Astrocyte (in vitro differentiated cells and primary cell): ENCODE data around the gene PTPN4. TPM values are rescaled to one million over a fixed set of nuclear protein-coding genes. Genes with fewer than 3 reads are reported as not detected.

Experiments
- DNase-seq: peaks from one replicate; pipeline ENCODE4 v3.0.0-alpha.2; 2010; ENCODE audit warnings: low read depth
- FAIRE-seq: peaks from 2 replicates; lab custom pipeline; 2011; peaks lifted over from hg19 to GRCh38; lab: Jason Lieb, UNC
- H2AFZ ChIP-seq: 2 replicates; pipeline ENCODE4 v1.6.0; 2012; ENCODE audit warnings: low read depth, low read length, inconsistent platforms
- H3K27ac ChIP-seq: 2 replicates; pipeline ENCODE4 v1.5.1; 2011; ENCODE audit warnings: low read depth, low read length, inconsistent platforms
- H3K27me3 ChIP-seq: 2 replicates; pipeline ENCODE4 v1.6.0; 2011; ENCODE audit warnings: low read length, inconsistent platforms; ENCODE audit not compliant: insufficient read depth
- H3K36me3 ChIP-seq: 2 replicates; pipeline ENCODE4 v1.5.1; 2011; ENCODE audit warnings: low read length, inconsistent platforms; ENCODE audit not compliant: insufficient read depth
- H3K4me1 ChIP-seq: 2 replicates; pipeline ENCODE4 v1.5.1; 2011; ENCODE audit warnings: low read length, inconsistent platforms; ENCODE audit not compliant: insufficient read depth
- H3K4me2 ChIP-seq: 2 replicates; pipeline ENCODE4 v1.6.0; 2012; ENCODE audit warnings: low read length, inconsistent platforms
- H3K4me3 ChIP-seq: 2 replicates; pipeline ENCODE4 v1.5.1; 2011; ENCODE audit warnings: low read depth, mild to moderate bottlenecking, low read length, inconsistent platforms; ENCODE audit not compliant: insufficient read depth
- H3K79me2 ChIP-seq: 2 replicates; pipeline ENCODE4 v1.6.0; 2012; ENCODE audit warnings: mild to moderate bottlenecking, low read length, inconsistent platforms; ENCODE audit not compliant: insufficient read depth
- H3K9ac ChIP-seq: 2 replicates; pipeline ENCODE4 v1.6.0; 2012; ENCODE audit warnings: mild to moderate bottlenecking, low read length, inconsistent platforms
- H3K9me3 ChIP-seq: 2 replicates; pipeline ENCODE4 v1.5.1; 2012; ENCODE audit warnings: low read depth, mild to moderate bottlenecking, low read length, inconsistent platforms; ENCODE audit not compliant: insufficient read depth
- H4K20me1 ChIP-seq: 2 replicates; pipeline ENCODE4 v1.6.0; 2012; ENCODE audit warnings: low read length, inconsistent platforms; ENCODE audit not compliant: insufficient read depth
- H3K27ac Mint-ChIP-seq: one replicate; pipeline ENCODE4 v1.8.0; 2021; ENCODE audit warnings: mild to moderate bottlenecking, mixed read lengths; ENCODE audit not compliant: unreplicated experiment
- H3K27me3 Mint-ChIP-seq: one replicate; pipeline ENCODE4 v1.8.0; 2021; ENCODE audit warnings: low read depth, mixed read lengths; ENCODE audit not compliant: unreplicated experiment
- H3K36me3 Mint-ChIP-seq: one replicate; pipeline ENCODE4 v1.8.0; 2021; ENCODE audit warnings: low read depth, mixed read lengths; ENCODE audit not compliant: unreplicated experiment
- H3K4me1 Mint-ChIP-seq: one replicate; pipeline ENCODE4 v1.8.0; 2021; ENCODE audit warnings: low read depth, mixed read lengths; ENCODE audit not compliant: unreplicated experiment
- H3K4me3 Mint-ChIP-seq: one replicate; pipeline ENCODE4 v1.8.0; 2021; ENCODE audit warnings: mild to moderate bottlenecking, moderate library complexity, mixed read lengths; ENCODE audit not compliant: unreplicated experiment
- H3K9me3 Mint-ChIP-seq: one replicate; pipeline ENCODE4 v1.8.0; 2021; ENCODE audit warnings: mild to moderate bottlenecking, mixed read lengths; ENCODE audit not compliant: unreplicated experiment
- EZH2 ChIP-seq: IDR thresholded peaks from 2 replicates; pipeline ENCODE4 v1.6.1; 2012; ENCODE audit warnings: mild to moderate bottlenecking, low read length, inconsistent platforms; ENCODE audit not compliant: insufficient read depth
- total RNA-seq: library from RNA; stranded (reverse); gene quantifications from 2 replicates; pipeline ENCODE4 v1.2.1, GENCODE V29; 2021
- TF ChIP-seq, protein P1 (sequence below): IDR thresholded peaks from 2 replicates; pipeline ENCODE4 v1.5.1; 2011; ENCODE audit warnings: low read depth, mild to moderate bottlenecking, inconsistent platforms, low read length, moderate library complexity; ENCODE audit not compliant: insufficient read depth

The PTPN4 gene
- total RNA-seq, 1 donor from 2014 or later, result 38.2 TPM

DNA sequence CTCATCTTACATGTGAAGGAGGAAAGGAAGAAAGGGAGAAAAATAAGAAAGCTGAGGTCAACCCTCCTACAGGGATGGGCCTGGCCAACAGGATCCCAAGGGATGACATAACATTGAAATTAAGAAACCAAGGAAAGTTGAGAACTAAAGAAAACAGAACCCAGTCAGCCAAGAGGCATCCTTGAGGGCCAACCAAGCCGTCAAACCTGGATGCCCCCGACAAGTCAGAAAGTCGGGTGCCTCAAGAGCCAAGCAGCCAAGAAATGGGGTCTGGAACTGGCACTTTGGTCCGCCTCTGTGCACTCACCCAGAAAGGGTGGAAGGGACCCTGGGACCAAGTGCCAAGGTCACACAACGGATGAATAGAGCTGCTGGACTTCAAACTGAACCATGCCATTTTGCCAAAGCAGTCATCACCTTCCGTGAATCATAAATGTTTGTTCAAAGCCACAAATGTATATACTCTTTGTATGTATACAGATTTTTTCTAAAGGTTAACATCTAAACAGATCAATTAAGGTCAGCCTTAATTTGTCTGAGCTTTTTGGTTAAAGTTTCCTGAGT is 27.0 kb upstream of the PTPN4 start:
- TF ChIP-seq EZH2, result no peak
- TF ChIP-seq, protein P1, sequence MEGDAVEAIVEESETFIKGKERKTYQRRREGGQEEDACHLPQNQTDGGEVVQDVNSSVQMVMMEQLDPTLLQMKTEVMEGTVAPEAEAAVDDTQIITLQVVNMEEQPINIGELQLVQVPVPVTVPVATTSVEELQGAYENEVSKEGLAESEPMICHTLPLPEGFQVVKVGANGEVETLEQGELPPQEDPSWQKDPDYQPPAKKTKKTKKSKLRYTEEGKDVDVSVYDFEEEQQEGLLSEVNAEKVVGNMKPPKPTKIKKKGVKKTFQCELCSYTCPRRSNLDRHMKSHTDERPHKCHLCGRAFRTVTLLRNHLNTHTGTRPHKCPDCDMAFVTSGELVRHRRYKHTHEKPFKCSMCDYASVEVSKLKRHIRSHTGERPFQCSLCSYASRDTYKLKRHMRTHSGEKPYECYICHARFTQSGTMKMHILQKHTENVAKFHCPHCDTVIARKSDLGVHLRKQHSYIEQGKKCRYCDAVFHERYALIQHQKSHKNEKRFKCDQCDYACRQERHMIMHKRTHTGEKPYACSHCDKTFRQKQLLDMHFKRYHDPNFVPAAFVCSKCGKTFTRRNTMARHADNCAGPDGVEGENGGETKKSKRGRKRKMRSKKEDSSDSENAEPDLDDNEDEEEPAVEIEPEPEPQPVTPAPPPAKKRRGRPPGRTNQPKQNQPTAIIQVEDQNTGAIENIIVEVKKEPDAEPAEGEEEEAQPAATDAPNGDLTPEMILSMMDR, result no peak
- Histone ChIP-seq H3K4me1 (no peaks in the 10 kb centered on the region), H3K36me3 (no peaks in the 10 kb centered on the region), H4K20me1 (no peaks in the 10 kb centered on the region), H3K27me3 (peaks cover 5% of the 10 kb centered on the region), H3K27ac (no peak overlapping the region), H3K79me2 (no peaks in the 10 kb centered on the region), H3K9ac (no peak overlapping the region), H3K9me3 (no peaks in the 10 kb centered on the region), H3K4me3 (no peak overlapping the region), H2AFZ (no peak overlapping the region), H3K4me2 (no peak overlapping the region)
- H3K4me3 Mint-ChIP-seq, result no peak overlapping the region
- no peaks in the 10 kb centered on the region for H3K9me3 Mint-ChIP-seq
- H3K36me3 Mint-ChIP-seq, result peaks cover 3% of the 10 kb centered on the region
- DNase-seq (no peak), FAIRE-seq (no peak)
- H3K4me1 Mint-ChIP-seq, result no peaks in the 10 kb centered on the region
- peaks cover 23% of the 10 kb centered on the region for H3K27me3 Mint-ChIP-seq
- no peak overlapping the region for H3K27ac Mint-ChIP-seq

DNA sequence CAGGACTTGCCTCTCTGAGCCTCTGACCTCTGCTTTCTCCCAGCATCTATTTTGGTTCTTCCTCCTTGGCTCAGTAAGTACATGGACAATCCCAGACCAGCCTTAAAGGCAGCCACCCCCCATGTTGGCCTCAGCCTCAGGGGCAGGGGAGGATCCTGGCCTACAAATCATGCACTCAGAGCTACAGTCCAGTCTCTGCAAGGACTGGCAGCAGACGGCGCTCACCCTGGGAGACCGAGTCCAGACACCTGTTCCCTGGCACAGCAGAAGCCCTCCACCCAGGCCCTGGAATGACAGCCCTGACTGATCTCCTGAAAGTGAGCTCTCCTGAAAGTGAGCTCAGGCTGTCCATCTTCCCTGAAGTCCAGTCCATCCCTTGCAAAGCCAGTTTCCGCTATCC is 25.7 kb upstream of the PTPN4 start:
- H3K4me2 ChIP-seq, result no peak overlapping the region
- Mint-ChIP-seq H3K4me1 (no peaks in the 10 kb centered on the region), H3K9me3 (no peaks in the 10 kb centered on the region), H3K36me3 (peaks cover 3% of the 10 kb centered on the region), H3K27me3 (peaks cover 27% of the 10 kb centered on the region), H3K27ac (no peak overlapping the region), H3K4me3 (no peak overlapping the region)
- H3K79me2 ChIP-seq, result no peaks in the 10 kb centered on the region
- H4K20me1 ChIP-seq, result no peaks in the 10 kb centered on the region
- peaks cover 6% of the 10 kb centered on the region for H3K27me3 ChIP-seq
- H3K4me3 ChIP-seq, result no peak overlapping the region
- no peak for DNase-seq
- H3K27ac ChIP-seq, result no peak overlapping the region
- H3K36me3 ChIP-seq, result no peaks in the 10 kb centered on the region
- no peak for FAIRE-seq
- no peak overlapping the region for H2AFZ ChIP-seq
- no peaks in the 10 kb centered on the region for H3K9me3 ChIP-seq
- H3K9ac ChIP-seq, result no peak overlapping the region
- TF ChIP-seq, protein P1, result no peak
- no peak for TF ChIP-seq EZH2
- no peaks in the 10 kb centered on the region for H3K4me1 ChIP-seq

DNA sequence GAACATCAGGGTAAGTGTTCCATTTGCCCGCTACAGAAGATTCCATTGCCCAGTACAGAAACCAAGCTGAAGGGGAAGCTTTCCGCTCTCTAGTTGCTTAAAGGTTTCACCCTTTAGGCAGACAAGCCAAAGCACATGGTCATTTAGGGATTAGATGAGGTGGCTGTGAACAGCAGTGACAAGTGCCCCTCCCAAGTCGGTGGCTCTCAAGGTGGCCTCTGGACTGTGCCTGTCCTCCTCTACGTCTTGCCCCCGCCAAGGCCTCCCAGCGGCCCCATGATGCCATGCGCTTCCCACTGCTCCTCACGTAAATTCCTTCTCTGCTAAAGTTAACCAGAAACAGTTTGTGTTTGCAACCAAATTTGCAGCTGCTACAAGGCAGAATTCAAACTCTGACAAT is 24.2 kb upstream of the PTPN4 start:
- Mint-ChIP-seq H3K27me3 (peaks cover 32% of the 10 kb centered on the region), H3K36me3 (peaks cover 3% of the 10 kb centered on the region), H3K9me3 (no peaks in the 10 kb centered on the region), H3K4me3 (no peak overlapping the region), H3K27ac (no peak overlapping the region), H3K4me1 (no peaks in the 10 kb centered on the region)
- Histone ChIP-seq H2AFZ (no peak overlapping the region), H3K79me2 (no peaks in the 10 kb centered on the region), H3K27ac (no peak overlapping the region), H4K20me1 (no peaks in the 10 kb centered on the region), H3K4me2 (no peak overlapping the region), H3K9ac (no peak overlapping the region), H3K4me3 (no peak overlapping the region), H3K36me3 (no peaks in the 10 kb centered on the region), H3K9me3 (no peaks in the 10 kb centered on the region), H3K27me3 (peaks cover 10% of the 10 kb centered on the region), H3K4me1 (no peaks in the 10 kb centered on the region)
- FAIRE-seq, result no peak
- TF ChIP-seq, protein P1, result no peak
- no peak for TF ChIP-seq EZH2
- no peak for DNase-seq
